ENCODE measurements around the gene LGR4.

Gene LGR4

DNA sequence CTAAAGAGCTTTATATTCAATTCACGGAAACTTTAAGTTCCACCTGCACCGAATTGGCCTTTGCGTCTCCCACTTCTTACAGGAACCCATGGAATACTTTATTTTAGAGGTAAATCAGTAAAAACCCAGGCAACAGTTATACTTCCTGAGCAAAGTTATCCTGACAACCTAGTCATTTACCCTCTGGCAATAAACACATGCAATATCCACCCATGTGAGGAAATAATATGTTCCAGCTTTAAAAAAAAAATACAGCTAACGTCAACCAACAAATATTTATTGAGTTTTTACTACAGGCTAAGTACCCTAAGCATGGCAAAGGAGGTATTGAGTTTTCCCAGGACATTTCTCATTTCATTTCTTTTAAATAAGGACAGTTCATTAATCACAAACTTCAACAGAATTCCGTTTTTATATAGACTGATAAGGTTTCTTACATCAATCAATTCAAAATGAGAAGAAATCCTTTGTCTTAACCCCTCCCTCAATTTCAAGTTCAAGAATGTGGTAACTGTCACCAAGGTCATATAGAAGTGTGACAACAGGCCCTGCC is 71.2 kb downstream of the LGR4 start:
- no peak for DNase-seq (ENCODE audit: extremely low read depth, low read depth)
- TF ChIP-seq, protein P1, sequence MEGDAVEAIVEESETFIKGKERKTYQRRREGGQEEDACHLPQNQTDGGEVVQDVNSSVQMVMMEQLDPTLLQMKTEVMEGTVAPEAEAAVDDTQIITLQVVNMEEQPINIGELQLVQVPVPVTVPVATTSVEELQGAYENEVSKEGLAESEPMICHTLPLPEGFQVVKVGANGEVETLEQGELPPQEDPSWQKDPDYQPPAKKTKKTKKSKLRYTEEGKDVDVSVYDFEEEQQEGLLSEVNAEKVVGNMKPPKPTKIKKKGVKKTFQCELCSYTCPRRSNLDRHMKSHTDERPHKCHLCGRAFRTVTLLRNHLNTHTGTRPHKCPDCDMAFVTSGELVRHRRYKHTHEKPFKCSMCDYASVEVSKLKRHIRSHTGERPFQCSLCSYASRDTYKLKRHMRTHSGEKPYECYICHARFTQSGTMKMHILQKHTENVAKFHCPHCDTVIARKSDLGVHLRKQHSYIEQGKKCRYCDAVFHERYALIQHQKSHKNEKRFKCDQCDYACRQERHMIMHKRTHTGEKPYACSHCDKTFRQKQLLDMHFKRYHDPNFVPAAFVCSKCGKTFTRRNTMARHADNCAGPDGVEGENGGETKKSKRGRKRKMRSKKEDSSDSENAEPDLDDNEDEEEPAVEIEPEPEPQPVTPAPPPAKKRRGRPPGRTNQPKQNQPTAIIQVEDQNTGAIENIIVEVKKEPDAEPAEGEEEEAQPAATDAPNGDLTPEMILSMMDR (IDR thresholded peaks at IDR 0.05; ENCODE audit: low read depth, low read length), result no peak

DNA sequence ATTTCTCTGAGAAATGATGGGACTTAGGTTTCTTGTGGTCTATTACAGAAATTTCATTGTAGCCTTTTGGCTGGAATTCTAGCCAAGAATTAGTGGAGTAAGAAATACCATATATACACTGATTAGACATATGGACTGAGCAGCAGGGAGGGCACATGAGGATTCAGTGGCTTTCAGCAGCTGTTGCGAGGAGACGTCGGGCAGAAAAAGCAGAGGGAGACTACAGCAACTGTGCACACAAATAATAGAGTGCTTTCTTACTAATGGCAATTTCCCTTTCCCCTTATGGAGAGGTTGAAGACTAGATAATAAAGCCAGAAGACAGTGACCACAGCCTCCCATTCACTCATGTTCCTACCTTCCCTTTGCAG is 74.2 kb downstream of the LGR4 start:
- TF ChIP-seq, protein P1 (IDR thresholded peaks at IDR 0.05; ENCODE audit: low read depth, low read length), result no peak
- DNase-seq (ENCODE audit: extremely low read depth, low read depth), result no peak

DNA sequence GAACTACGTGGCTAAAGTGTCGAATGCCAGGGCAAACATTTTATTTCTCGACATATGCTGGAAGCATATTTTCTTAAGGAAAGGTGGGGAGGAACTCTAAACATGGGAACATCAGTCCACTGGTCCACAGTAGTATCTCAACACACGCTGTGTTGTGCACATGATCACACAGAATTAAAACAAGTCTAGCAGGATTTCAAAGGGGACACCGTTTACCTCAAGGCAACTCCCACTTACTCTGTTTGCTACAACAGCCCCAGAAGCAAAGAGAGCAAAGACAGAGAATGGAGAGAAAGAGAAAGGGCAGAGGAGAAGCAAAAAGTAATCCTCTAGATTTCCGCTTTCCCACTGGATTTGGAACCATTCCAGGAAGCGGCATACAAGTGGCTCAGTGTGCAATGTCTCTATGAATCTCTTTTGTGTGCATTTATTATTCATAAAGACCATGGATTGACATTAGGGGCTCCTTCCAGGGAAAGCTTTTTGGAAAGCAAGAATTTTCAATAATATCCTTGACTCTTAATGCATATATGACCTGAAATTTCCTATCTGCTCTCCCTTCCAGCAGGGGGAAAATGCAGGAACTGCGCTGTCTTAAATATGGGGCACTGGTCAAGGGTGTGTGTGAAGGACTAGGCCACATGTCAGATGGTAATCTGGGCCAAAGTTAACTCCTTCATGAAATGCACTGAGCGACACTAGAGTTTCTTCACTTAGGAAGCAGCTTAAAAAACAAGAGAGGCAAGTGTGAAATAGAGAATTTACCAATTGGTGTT is 74.8 kb downstream of the LGR4 start:
- TF ChIP-seq, protein P1 (IDR thresholded peaks at IDR 0.05; ENCODE audit: low read depth, low read length), result no peak
- DNase-seq (ENCODE audit: extremely low read depth, low read depth), result no peak

DNA sequence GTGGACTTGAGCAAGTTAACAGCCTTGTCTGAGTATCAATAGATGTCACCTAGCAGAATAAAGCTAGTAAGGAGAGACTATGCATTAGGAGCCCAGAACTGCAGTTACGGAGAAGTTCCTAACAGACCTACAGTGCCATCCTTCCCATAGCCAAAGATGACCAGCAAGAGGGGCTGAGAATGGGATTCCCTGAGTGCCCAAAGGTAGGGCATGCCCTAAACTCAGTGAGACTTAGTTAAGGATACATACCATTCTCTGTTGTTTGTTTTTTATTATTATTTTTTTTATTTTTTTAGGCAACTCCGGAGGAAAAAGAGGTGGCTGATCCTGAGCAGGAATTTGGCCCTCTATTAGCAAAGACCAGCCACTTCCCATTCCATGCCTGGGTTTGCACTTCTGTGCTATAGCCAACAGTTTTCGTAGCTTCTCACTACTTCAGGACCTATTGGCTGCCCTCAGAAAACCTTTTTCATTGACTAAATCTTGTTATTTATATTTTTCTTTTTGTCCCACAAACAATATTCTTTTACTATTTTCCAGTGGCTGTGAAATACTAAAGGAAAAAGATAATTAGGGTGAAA is 76.2 kb downstream of the LGR4 start:
- no peak for DNase-seq (ENCODE audit: extremely low read depth, low read depth)
- TF ChIP-seq, protein P1 (IDR thresholded peaks at IDR 0.05; ENCODE audit: low read depth, low read length), result no peak

DNA sequence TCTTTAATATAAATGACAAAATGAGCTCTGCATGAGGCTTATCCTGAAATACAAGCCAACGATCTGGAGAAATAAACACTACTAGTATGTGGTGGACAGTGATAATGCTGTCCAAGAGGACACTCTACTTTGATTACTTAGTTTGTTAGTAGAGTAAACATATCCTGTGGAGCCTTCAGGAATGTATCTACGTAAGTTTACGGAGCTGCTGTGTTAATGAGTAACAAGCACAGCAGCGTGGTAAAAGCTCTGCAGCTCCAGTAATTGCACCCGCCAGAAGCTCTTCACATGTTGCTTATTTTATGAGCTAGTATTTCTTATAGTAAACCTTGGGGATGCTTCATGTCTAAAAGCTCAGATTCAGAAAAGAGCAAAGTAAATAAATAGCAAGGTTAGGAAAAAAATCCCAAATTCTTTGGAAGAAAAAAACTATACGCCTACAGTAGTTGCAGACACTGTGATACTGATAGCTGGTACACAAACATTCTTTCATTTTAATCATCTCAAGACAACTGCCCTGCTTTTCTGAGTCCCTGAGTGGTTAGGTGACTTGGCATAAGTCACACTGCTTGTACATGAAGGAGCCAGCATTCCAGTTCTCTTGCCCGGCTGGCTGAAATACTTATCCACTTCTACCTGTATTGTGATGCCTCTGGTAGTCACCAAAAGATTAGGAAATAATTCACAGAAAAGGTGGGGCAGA is 76.9 kb downstream of the LGR4 start:
- no peak for DNase-seq (ENCODE audit: extremely low read depth, low read depth)
- TF ChIP-seq, protein P1 (IDR thresholded peaks at IDR 0.05; ENCODE audit: low read depth, low read length), result no peak

DNA sequence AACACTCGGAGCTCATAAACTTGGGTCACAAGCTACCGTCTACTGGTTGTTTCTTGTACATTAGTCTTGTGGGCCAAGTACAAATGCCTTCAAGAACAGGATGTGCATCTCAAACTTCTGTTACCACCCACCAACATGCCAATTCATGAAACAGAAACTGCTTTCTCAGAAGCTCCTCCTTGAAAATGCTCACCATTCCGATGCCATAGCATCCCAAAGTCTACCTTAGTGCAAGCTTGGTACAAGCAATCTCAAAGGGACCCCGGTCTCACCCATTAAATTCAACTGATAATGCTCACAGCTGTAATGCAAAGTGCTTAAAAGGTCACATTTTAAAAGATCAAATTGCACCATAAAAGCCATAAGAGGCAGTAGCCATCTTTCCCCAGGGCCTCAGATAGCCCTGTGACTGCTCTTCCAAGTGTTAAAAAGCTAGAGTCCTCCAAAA is 77.8 kb downstream of the LGR4 start:
- DNase-seq (ENCODE audit: extremely low read depth, low read depth), result no peak
- TF ChIP-seq, protein P1 (IDR thresholded peaks at IDR 0.05; ENCODE audit: low read depth, low read length), result no peak
